B cell (primary cell): ENCODE measurements around the gene FLG. TPM values are rescaled to one million over a fixed set of nuclear protein-coding genes. Genes with fewer than 3 reads are reported as not detected.

Experiments
- ATAC-seq: fragments of 200-7000 bp; cut with Tn5 transposase; one replicate; pipeline ENCODE4 v1.10.0; 2021; ENCODE audit warnings: low read depth, mild to moderate bottlenecking, moderate number of reproducible peaks, moderate library complexity
- CTCF ChIA-PET: fragments of 350-600 bp; sonication (Branson Sonifier 250); formaldehyde crosslinking; loops from one replicate; lab custom pipeline; 2021; ENCODE audit warnings: antibody characterized with exemption, inconsistent platforms; lab: Charles Lee
- POLR2A ChIA-PET: fragments of 350-600 bp; sonication (Branson Sonifier 250); formaldehyde crosslinking; loops from one replicate; lab custom pipeline; 2021; ENCODE audit warnings: antibody characterized with exemption; lab: Charles Lee
- DNase-seq: peaks from one replicate; pipeline ENCODE4 v3.0.0; 2013
- H2AFZ ChIP-seq: 2 replicates; pipeline ENCODE4 v1.6.1; 2012; ENCODE audit warnings: mild to moderate bottlenecking, low read depth, low read length; ENCODE audit not compliant: insufficient read depth, poor library complexity, severe bottlenecking
- H3K27ac ChIP-seq, 2 donors: 1 replicate in 1 of 2; 2 replicates in 1 of 2; pipeline ENCODE4 v1.5.1; 2012 to 2013; ENCODE audit warnings: low read length in 2 of 2, mild to moderate bottlenecking in 2 of 2, moderate library complexity in 1 of 2
- H3K27me3 ChIP-seq, 4 experiments: fragments of 200-600 bp in 1 of 4; sonication (generic) in 1 of 4; replicated peaks in 1 of 4; 1 replicate in 2 of 4; 2 replicates in 2 of 4; pipeline versions ENCODE4 v1.6.1 to v1.7.0; 2013 to 2016; ENCODE audit warnings: low read length in 3 of 4, mild to moderate bottlenecking in 2 of 4, mixed read lengths in 1 of 4, moderate library complexity in 1 of 4; ENCODE audit not compliant: insufficient read depth in 4 of 4, control insufficient read depth in 3 of 4; ENCODE audit errors: control extremely low read depth in 1 of 4
- H3K36me3 ChIP-seq, 2 experiments: replicated peaks in 1 of 2; 1 replicate in 1 of 2; 2 replicates in 1 of 2; pipeline versions ENCODE4 v1.6.1 to v1.7.1; 2013; ENCODE audit warnings: low read length in 1 of 2; ENCODE audit not compliant: insufficient read depth in 2 of 2, control insufficient read depth in 1 of 2; ENCODE audit errors: control extremely low read depth in 1 of 2, extremely low read depth in 1 of 2
- H3K4me1 ChIP-seq, 2 donors: fragments of 200-600 bp in 1 of 2; sonication (generic) in 1 of 2; 1 replicate in 1 of 2; 2 replicates in 1 of 2; pipeline versions ENCODE4 v1.5.1 to v1.6.1; 2013 to 2017; ENCODE audit warnings: low read length in 2 of 2; ENCODE audit not compliant: control insufficient read depth in 2 of 2, insufficient read depth in 2 of 2
- H3K4me2 ChIP-seq: replicated peaks from 2 replicates; pipeline ENCODE3; 2012; ENCODE audit warnings: mild to moderate bottlenecking, low read depth, low read length; ENCODE audit not compliant: poor library complexity, severe bottlenecking
- H3K4me3 ChIP-seq, 5 experiments: fragments of 200-600 bp in 1 of 5; sonication (generic) in 1 of 5; 1 replicate in 3 of 5; 2 replicates in 2 of 5; pipeline versions ENCODE4 v1.5.1 to v1.7.0; 2011 to 2016; ENCODE audit warnings: low read length in 4 of 5, mild to moderate bottlenecking in 4 of 5, low read depth in 2 of 5, control low read depth in 1 of 5, moderate library complexity in 1 of 5; ENCODE audit not compliant: insufficient read depth in 1 of 5; ENCODE audit errors: control extremely low read depth in 1 of 5, extremely low read depth in 1 of 5
- H3K79me2 ChIP-seq: fragments of 200-600 bp; sonication (generic); one replicate; pipeline ENCODE4 v1.6.0; 2016; ENCODE audit warnings: low read length; ENCODE audit not compliant: control insufficient read depth, insufficient read depth
- H3K9ac ChIP-seq: fragments of 200-600 bp; sonication (generic); 2 replicates; pipeline ENCODE4 v1.6.1; 2017; ENCODE audit warnings: mild to moderate bottlenecking, low read length, moderate library complexity
- H3K9me3 ChIP-seq, 3 donors: one replicate each; pipeline versions ENCODE4 v1.6.1 to v1.7.1; 2013; ENCODE audit warnings: low read length in 2 of 3; ENCODE audit not compliant: control insufficient read depth in 2 of 3, insufficient read depth in 1 of 3; ENCODE audit errors: control extremely low read depth in 1 of 3
- H4K20me1 ChIP-seq: 2 replicates; pipeline ENCODE4 v1.6.0; 2012; ENCODE audit warnings: mild to moderate bottlenecking, low read length; ENCODE audit not compliant: insufficient read depth, control insufficient read depth, poor library complexity, severe bottlenecking
- H3K27ac Mint-ChIP-seq: one replicate; pipeline ENCODE4 v1.8.0; 2021; ENCODE audit warnings: mixed read lengths
- H3K27me3 Mint-ChIP-seq: one replicate; pipeline ENCODE4 v1.8.0; 2021; ENCODE audit warnings: mixed read lengths
- H3K4me1 Mint-ChIP-seq: one replicate; pipeline ENCODE4 v1.8.0; 2021; ENCODE audit warnings: mixed read lengths
- H3K4me3 Mint-ChIP-seq: one replicate; pipeline ENCODE4 v1.8.0; 2021; ENCODE audit warnings: mixed read lengths
- H3K9me3 Mint-ChIP-seq: one replicate; pipeline ENCODE4 v1.8.0; 2022; ENCODE audit warnings: mixed read lengths; ENCODE audit not compliant: insufficient read depth
- CTCF ChIP-seq: fragments of 200-600 bp; IDR thresholded peaks from one replicate; pipeline ENCODE4 v1.8.0; 2022; ENCODE audit warnings: antibody characterized with exemption, mild to moderate bottlenecking
- EZH2 ChIP-seq: IDR thresholded peaks from 2 replicates; pipeline ENCODE4 v1.6.1; 2012; ENCODE audit warnings: borderline replicate concordance, low read depth, mild to moderate bottlenecking, moderate library complexity, low read length; ENCODE audit not compliant: insufficient read depth, poor library complexity, severe bottlenecking
- WGBS: methylation state at CpG from one replicate; pipeline ENCODE4 v1.1.5; 2013; ENCODE audit warnings: missing lambda C conversion rate; ENCODE audit not compliant: insufficient coverage; 5-methylcytosine and 5-hydroxymethylcytosine counted together
- intact Hi-C: fragments of 100-400 bp; cut with micrococcal nuclease; formaldehyde crosslinking; loops from one replicate; pipeline ENCODE4 v1.10.0; 2022
- polyA plus RNA-seq: library from polyadenylated mRNA; depleted of rRNA; stranded (reverse); fragments of >200 nt; gene quantifications from 2 replicates; pipeline ENCODE4 v1.2.3, GENCODE V29; 2012
- total RNA-seq, 2 donors: library from RNA; stranded (reverse); fragments of 120-200 nt in 1 of 2; gene quantifications; 1 replicate in 1 of 2; 2 replicates in 1 of 2; pipeline versions ENCODE4 v1.2.3 to v1.2.4, GENCODE V29; 2013 to 2022

The FLG gene
- total and polyA plus RNA-seq, 2 donors (not counting 1 experiment from before 2014, with no cell fraction given): not detected

- Histone ChIP-seq H3K27ac (no peak overlapping the region), H3K9me3 (no peaks in the 10 kb centered on the region), H2AFZ (no peak overlapping the region), H3K4me1 (no peaks in the 10 kb centered on the region), H4K20me1 (no peaks in the 10 kb centered on the region), H3K4me3 (no peak overlapping the region), H3K9ac (no peak overlapping the region), H3K4me2 (no peak overlapping the region), H3K27me3 (peaks cover 0 to 5% (median 2%) of the 10 kb centered on the region in 4 experiments), H3K36me3 (no peaks in the 10 kb centered on the region), H3K79me2 (no peaks in the 10 kb centered on the region)
- no CpG with 5 or more reads among the region's 8 CpGs for WGBS
- ChIA-PET POLR2A (no interaction called here), CTCF (interaction anchor here (0.6 to 2.9 kb wide), 15 partner anchors 10 to 298 kb away, joined by 3 to 52 read pairs (median 4); partner anchors contain the start of gene FLG2)
- Mint-ChIP-seq H3K27me3 (peaks cover 8% of the 10 kb centered on the region), H3K9me3 (no peaks in the 10 kb centered on the region), H3K4me3 (no peak overlapping the region), H3K4me1 (no peaks in the 10 kb centered on the region), H3K27ac (no peak overlapping the region)
- intact Hi-C loops: loop anchor here (1.0 to 5.0 kb wide), 2 partner anchors 111 to 155 kb away; no protein-coding TSS in a partner anchor
- ATAC-seq (peak; percentile 45), DNase-seq (peak; percentile 66)
- TF ChIP-seq CTCF: peak; percentile 96
- TF ChIP-seq EZH2: no peak
Observed at GRCh38 chr1:152347116-152347728, 22.2 kb upstream of the FLG start.

GRCh38 chr1:152344438-152344837, 19.4 kb upstream of the FLG start:
- Histone ChIP-seq H3K27ac (no peak overlapping the region), H3K4me2 (no peak overlapping the region), H3K9ac (no peak overlapping the region), H2AFZ (no peak overlapping the region), H4K20me1 (no peaks in the 10 kb centered on the region), H3K4me3 (no peak overlapping the region), H3K27me3 (peaks cover 0 to 5% (median 2%) of the 10 kb centered on the region in 4 experiments), H3K9me3 (no peaks in the 10 kb centered on the region), H3K36me3 (no peaks in the 10 kb centered on the region), H3K79me2 (no peaks in the 10 kb centered on the region), H3K4me1 (no peaks in the 10 kb centered on the region)
- TF ChIP-seq CTCF: no peak
- no peak for TF ChIP-seq EZH2
- Mint-ChIP-seq H3K4me3 (no peak overlapping the region), H3K4me1 (no peaks in the 10 kb centered on the region), H3K27me3 (peaks cover 14% of the 10 kb centered on the region), H3K27ac (no peak overlapping the region), H3K9me3 (no peaks in the 10 kb centered on the region)
- intact Hi-C loops: no loop called here
- ChIA-PET CTCF (interaction anchor here (1.4 kb wide), 1 partner anchor 114 kb away, joined by 6 read pairs; no protein-coding TSS in a partner anchor), POLR2A (no interaction called here)
- no peak for ATAC-seq
- no peak for DNase-seq
